GM19240 (cell line): ENCODE results near the gene DDX53.

Source experiments
- DNase-seq: peaks from one replicate; pipeline ENCODE4 v3.0.0; 2011; ENCODE audit warnings: low spot score; ENCODE audit not compliant: insufficient read length

Gene DDX53

GRCh38 chrX:23048806-23049573 is 49.2 kb downstream of the DDX53 start:
- DNase-seq: no peak

- DNase-seq: no peak
These were observed 52.6 kb downstream of the DDX53 start for GRCh38 chrX:23052324-23052723.
